ENCODE results near the gene KRTAP1-5. TPM values are rescaled to one million over a fixed set of nuclear protein-coding genes. Genes with fewer than 3 reads are reported as not detected.
"Not testable (repeated sequence)": the region's sequence is repeated elsewhere in the genome, so short reads cannot be mapped to it uniquely, and the experiment has no call there.

KRTAP1-5 gene
- total and polyA plus RNA-seq, 11 donors = not detected

- intact Hi-C loops (cut with DNase I) = no loop called here
- TF ChIP-seq, protein P1, sequence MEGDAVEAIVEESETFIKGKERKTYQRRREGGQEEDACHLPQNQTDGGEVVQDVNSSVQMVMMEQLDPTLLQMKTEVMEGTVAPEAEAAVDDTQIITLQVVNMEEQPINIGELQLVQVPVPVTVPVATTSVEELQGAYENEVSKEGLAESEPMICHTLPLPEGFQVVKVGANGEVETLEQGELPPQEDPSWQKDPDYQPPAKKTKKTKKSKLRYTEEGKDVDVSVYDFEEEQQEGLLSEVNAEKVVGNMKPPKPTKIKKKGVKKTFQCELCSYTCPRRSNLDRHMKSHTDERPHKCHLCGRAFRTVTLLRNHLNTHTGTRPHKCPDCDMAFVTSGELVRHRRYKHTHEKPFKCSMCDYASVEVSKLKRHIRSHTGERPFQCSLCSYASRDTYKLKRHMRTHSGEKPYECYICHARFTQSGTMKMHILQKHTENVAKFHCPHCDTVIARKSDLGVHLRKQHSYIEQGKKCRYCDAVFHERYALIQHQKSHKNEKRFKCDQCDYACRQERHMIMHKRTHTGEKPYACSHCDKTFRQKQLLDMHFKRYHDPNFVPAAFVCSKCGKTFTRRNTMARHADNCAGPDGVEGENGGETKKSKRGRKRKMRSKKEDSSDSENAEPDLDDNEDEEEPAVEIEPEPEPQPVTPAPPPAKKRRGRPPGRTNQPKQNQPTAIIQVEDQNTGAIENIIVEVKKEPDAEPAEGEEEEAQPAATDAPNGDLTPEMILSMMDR (IDR thresholded peaks at IDR 0.05) = no peak
- no peak for TF ChIP-seq POLR2A (IDR thresholded peaks at IDR 0.05)
- Histone ChIP-seq H3K4me3 (no peak within 1 kb of the TSS), H3K9me3 (no peaks in the 10 kb centered on the region), H3K4me1 (peaks cover 0 to 6% (median 0%) of the 10 kb centered on the region in 12 donors), H3K27ac (no peak within 1 kb of the TSS), H3K27me3 (no peaks in the 10 kb centered on the region), H3K36me3 (no peaks in the 10 kb centered on the region)
- WGBS, 4 donors = 72 to 80% (median 79%) methylated on average over 8 of the region's 8 CpGs
- ATAC-seq (no peak), DNase-seq (no peak)
Observed at GRCh38 chr17:41008811-41009210, 18.2 kb downstream of the KRTAP1-5 start, which contains the start of gene KRTAP3-1. Gene KRTAP3-1 (minus strand): TSS chr17:41009128. CDS start chr17:41009074, 54 bp downstream.

- no peak for TF ChIP-seq POLR2A (IDR thresholded peaks at IDR 0.05)
- no peaks in the 10 kb centered on the region for H3K36me3 ChIP-seq
- no peak overlapping the region for H3K4me3 ChIP-seq
- 75 to 89% (median 84%) methylated on average over 3 of the region's 3 CpGs for WGBS, 4 donors
- intact Hi-C loops (cut with DNase I) = no loop called here
- no peak for ATAC-seq
- H3K27ac ChIP-seq = no peak overlapping the region
- H3K27me3 ChIP-seq = peaks cover 0 to 10% (median 0%) of the 10 kb centered on the region in 9 donors
- H3K9me3 ChIP-seq = no peaks in the 10 kb centered on the region
- no peak for DNase-seq
- no peaks in the 10 kb centered on the region for H3K4me1 ChIP-seq
Observed at GRCh38 chr17:41004397-41004796, 22.6 kb downstream of the KRTAP1-5 start.

GRCh38 chr17:41003926-41004325 is 23.1 kb downstream of the KRTAP1-5 start:
- intact Hi-C loops (cut with DNase I) = no loop called here

DNA sequence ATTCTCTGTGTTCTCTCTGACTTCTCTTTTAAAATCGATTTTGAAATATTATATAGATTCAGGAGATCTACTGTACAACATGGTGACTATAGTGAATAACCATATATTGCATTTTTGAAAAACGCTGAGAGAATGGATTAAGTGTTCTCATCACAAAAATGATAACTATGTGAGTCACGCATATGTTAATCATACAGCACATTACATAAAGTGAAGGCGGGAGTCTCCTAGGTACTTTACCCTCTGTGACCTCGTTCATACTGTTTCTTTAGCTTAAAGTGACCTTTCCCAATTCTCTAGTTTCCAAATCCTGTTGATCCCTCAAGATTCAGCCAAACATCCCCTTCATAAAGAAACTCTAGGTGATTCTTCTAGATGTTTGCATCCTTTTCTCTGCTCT is 24.2 kb downstream of the KRTAP1-5 start:
- Histone ChIP-seq H3K36me3 (no peaks in the 10 kb centered on the region), H3K27me3 (peaks cover 0 to 15% (median 0%) of the 10 kb centered on the region in 9 donors), H3K9me3 (no peaks in the 10 kb centered on the region), H3K27ac (no peak overlapping the region), H3K4me1 (no peaks in the 10 kb centered on the region), H3K4me3 (no peak overlapping the region)
- WGBS, 4 donors = 57 to 62% (median 61%) methylated on average over 5 of the region's 5 CpGs
- no peak for TF ChIP-seq POLR2A (IDR thresholded peaks at IDR 0.05)
- TF ChIP-seq, protein P1 (IDR thresholded peaks at IDR 0.05) = no peak
- intact Hi-C loops (cut with DNase I) = no loop called here
- no peak for DNase-seq
- ATAC-seq = no peak

More at GRCh38 chr17:41003926-41004325, 23.1 kb downstream of the KRTAP1-5 start:
- Histone ChIP-seq H3K27ac (no peak overlapping the region), H3K4me3 (no peak overlapping the region), H3K27me3 (peaks cover 0 to 10% (median 0%) of the 10 kb centered on the region in 9 donors), H3K9me3 (no peaks in the 10 kb centered on the region), H3K36me3 (no peaks in the 10 kb centered on the region), H3K4me1 (no peaks in the 10 kb centered on the region)
- TF ChIP-seq, protein P1 (IDR thresholded peaks at IDR 0.05) = no peak
- TF ChIP-seq POLR2A (IDR thresholded peaks at IDR 0.05) = no peak
- WGBS, 4 donors = 62 to 70% (median 69%) methylated on average over 4 of the region's 4 CpGs
- ATAC-seq (no peak), DNase-seq (no peak)

GRCh38 chr17:41001795-41002194 is 25.2 kb downstream of the KRTAP1-5 start:
- Histone ChIP-seq H3K9me3 (no peaks in the 10 kb centered on the region), H3K27me3 (peaks cover 0 to 21% (median 5%) of the 10 kb centered on the region in 9 donors), H3K36me3 (no peaks in the 10 kb centered on the region), H3K4me3 (no peak overlapping the region), H3K4me1 (no peaks in the 10 kb centered on the region), H3K27ac (no peak overlapping the region)
- ATAC-seq = no peak
- no peak for DNase-seq
- 68 to 76% (median 72%) methylated on average over 4 of the region's 4 CpGs for WGBS, 4 donors
- intact Hi-C loops (cut with DNase I) = no loop called here
- no peak for TF ChIP-seq POLR2A (IDR thresholded peaks at IDR 0.05)
- TF ChIP-seq, protein P1 (IDR thresholded peaks at IDR 0.05) = no peak

DNA sequence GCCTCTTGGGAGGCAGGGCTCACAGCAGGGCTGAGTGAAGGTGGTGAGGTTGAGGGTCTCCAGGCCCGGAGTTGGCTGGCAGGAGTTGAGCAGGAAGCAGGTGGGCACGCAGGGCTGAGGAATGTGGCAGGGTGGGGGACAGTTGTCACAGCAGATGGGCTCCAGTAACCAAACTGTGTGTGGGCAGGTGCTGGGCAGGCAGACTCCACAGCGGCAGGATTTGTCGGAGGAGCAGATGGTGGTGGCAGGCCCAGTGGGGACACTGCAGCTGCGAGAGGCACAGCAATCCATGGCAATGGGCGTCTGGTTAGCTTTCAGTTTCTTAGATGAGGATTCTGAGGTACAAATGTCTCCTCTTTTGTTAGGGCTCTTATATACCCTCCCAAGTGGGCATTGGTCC is 27.4 kb downstream of the KRTAP1-5 start, which contains the start of gene KRTAP3-2:
Gene KRTAP3-2, minus strand, starts transcription at position 344 of the 400 bp plus-strand sequence. Its CDS starts 53 bp downstream, at position 291.
- DNase-seq; H3K4me1 ChIP-seq; H3K27ac ChIP-seq; H3K4me3 ChIP-seq; intact Hi-C loops (cut with DNase I); ATAC-seq; H3K9me3 ChIP-seq; H3K36me3 ChIP-seq: not testable (repeated sequence)
- H3K27me3 ChIP-seq = peaks cover 0 to 41% (median 8%) of the 10 kb centered on the region in 9 donors
- 70 to 86% (median 72%) methylated on average over 6 of the region's 6 CpGs for WGBS, 4 donors

Measured in heart left ventricle (tissue), 16 donors.